Parathyroid adenoma (tissue), 2 donors: ENCODE results near the gene TPD52L1.

ENCODE experiments used
- H2AFZ ChIP-seq: fragments of 300-600 bp; sonication (generic); one replicate; pipeline ENCODE4 v1.7.0; 2017; ENCODE audit warnings: antibody characterized with exemption, mild to moderate bottlenecking
- H3K27ac ChIP-seq: fragments of 300-600 bp; sonication (generic); one replicate; pipeline ENCODE4 v1.7.0; 2017
- H3K27me3 ChIP-seq: fragments of 300-600 bp; sonication (generic); one replicate; pipeline ENCODE4 v1.7.0; 2017; ENCODE audit warnings: low read length; ENCODE audit not compliant: control insufficient read depth, insufficient read depth
- H3K36me3 ChIP-seq: fragments of 300-600 bp; sonication (generic); one replicate; pipeline ENCODE4 v1.7.0; 2017; ENCODE audit warnings: low read length; ENCODE audit not compliant: control insufficient read depth, insufficient read depth
- H3K4me1 ChIP-seq: fragments of 300-600 bp; sonication (generic); one replicate; pipeline ENCODE4 v1.7.0; 2017; ENCODE audit warnings: control low read depth
- H3K4me2 ChIP-seq: fragments of 300-600 bp; sonication (generic); one replicate; pipeline ENCODE4 v1.7.0; 2017; ENCODE audit warnings: low read length
- H3K4me3 ChIP-seq: fragments of 300-600 bp; sonication (generic); one replicate; pipeline ENCODE4 v1.7.0; 2017; ENCODE audit warnings: low read depth, low read length
- H3K79me2 ChIP-seq: fragments of 300-600 bp; sonication (generic); one replicate; pipeline ENCODE4 v1.7.0; 2017; ENCODE audit warnings: control low read depth
- H3K9ac ChIP-seq: fragments of 300-600 bp; sonication (generic); one replicate; pipeline ENCODE4 v1.7.0; 2017; ENCODE audit warnings: mild to moderate bottlenecking
- H3K9me3 ChIP-seq: fragments of 300-600 bp; sonication (generic); one replicate; pipeline ENCODE4 v1.7.0; 2017; ENCODE audit warnings: low read length; ENCODE audit not compliant: control insufficient read depth
- TF ChIP-seq, protein P1 (sequence below): fragments of 300-600 bp; sonication (generic); IDR thresholded peaks from one replicate; pipeline ENCODE4 v1.7.0; 2017; ENCODE audit warnings: antibody characterized with exemption, mild to moderate bottlenecking
- donor health status: primary hyperparathyroidism.

Gene TPD52L1

DNA sequence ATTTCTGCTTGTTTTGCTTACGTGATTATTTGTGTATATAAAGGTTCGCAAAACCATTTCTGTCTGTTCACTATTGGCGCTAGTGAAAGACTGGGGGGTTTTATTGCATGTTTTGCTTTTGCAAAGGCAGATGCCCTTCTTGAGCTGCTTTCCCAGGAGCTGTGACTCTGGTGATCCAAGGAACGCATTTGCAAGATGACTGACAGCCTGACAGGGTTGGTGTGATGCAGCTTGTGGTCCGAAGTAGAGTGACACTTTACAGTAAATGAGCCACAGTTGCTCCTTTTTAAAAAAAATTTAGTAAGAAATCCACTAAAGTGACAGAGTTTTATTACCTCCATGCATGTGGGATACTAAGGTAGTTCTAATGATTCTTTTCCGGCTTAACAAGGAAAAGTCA, 73.7 kb downstream of the TPD52L1 start:
- H3K27me3 ChIP-seq: no peaks in the 10 kb centered on the region
- peaks cover 6% of the 10 kb centered on the region for H3K4me1 ChIP-seq
- H3K9me3 ChIP-seq: no peaks in the 10 kb centered on the region
- no peak overlapping the region for H3K27ac ChIP-seq
- H3K9ac ChIP-seq: no peak overlapping the region
- no peaks in the 10 kb centered on the region for H3K36me3 ChIP-seq
- H3K79me2 ChIP-seq: no peaks in the 10 kb centered on the region
- H3K4me2 ChIP-seq: no peak overlapping the region
- no peak overlapping the region for H3K4me3 ChIP-seq
- TF ChIP-seq, protein P1, sequence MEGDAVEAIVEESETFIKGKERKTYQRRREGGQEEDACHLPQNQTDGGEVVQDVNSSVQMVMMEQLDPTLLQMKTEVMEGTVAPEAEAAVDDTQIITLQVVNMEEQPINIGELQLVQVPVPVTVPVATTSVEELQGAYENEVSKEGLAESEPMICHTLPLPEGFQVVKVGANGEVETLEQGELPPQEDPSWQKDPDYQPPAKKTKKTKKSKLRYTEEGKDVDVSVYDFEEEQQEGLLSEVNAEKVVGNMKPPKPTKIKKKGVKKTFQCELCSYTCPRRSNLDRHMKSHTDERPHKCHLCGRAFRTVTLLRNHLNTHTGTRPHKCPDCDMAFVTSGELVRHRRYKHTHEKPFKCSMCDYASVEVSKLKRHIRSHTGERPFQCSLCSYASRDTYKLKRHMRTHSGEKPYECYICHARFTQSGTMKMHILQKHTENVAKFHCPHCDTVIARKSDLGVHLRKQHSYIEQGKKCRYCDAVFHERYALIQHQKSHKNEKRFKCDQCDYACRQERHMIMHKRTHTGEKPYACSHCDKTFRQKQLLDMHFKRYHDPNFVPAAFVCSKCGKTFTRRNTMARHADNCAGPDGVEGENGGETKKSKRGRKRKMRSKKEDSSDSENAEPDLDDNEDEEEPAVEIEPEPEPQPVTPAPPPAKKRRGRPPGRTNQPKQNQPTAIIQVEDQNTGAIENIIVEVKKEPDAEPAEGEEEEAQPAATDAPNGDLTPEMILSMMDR: no peak
- no peak overlapping the region for H2AFZ ChIP-seq

DNA sequence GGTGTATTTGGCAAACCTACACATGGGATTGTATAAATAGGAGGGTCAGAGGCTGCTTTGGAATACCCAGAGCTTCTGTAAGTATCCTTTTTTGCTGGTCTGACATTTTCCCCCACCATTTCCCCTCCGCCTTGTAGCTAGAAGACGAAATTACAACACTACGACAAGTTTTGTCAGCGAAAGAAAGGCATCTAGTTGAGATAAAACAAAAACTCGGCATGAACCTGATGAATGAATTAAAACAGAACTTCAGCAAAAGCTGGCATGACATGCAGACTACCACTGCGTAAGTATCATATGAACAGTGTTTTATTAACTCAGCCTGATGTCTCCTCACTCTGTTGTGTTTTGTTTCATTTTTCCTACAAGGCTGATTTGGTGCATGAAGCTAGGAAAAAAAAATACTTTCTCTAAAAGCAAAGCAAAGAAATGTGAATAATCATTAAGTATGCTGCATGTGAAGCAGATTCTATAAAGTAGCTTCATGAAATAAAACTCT, 75.5 kb downstream of the TPD52L1 start:
- Histone ChIP-seq H3K9me3 (no peaks in the 10 kb centered on the region), H3K4me2 (no peak overlapping the region), H3K4me3 (no peak overlapping the region), H3K27ac (no peak overlapping the region), H3K9ac (no peak overlapping the region), H3K79me2 (no peaks in the 10 kb centered on the region), H3K36me3 (no peaks in the 10 kb centered on the region), H3K27me3 (no peaks in the 10 kb centered on the region), H3K4me1 (peaks cover 3% of the 10 kb centered on the region), H2AFZ (peak overlapping the region; percentile 8)
- TF ChIP-seq, protein P1: no peak

DNA sequence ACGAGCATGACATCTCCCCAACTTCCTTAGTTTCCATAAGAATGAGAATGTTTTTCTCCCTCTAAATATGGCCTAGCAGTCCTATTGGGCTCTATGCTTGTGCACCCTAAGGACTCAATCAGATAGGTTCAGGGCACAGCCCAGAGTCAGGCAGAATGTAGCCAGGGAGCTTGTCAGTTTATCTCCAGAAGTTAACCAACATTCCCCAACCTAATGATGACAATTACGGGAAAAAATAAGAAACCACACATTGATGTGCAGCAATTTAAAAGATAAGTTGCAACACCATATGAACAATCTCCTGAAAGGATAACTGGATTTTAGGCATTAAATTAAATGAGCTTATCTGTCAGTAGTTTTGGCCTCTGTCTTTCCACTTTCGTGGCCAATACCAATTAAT, 77.1 kb downstream of the TPD52L1 start:
- Histone ChIP-seq H3K9ac (no peak overlapping the region), H3K79me2 (no peaks in the 10 kb centered on the region), H3K9me3 (no peaks in the 10 kb centered on the region), H3K27me3 (no peaks in the 10 kb centered on the region), H3K4me2 (no peak overlapping the region), H2AFZ (no peak overlapping the region), H3K36me3 (no peaks in the 10 kb centered on the region), H3K4me1 (no peaks in the 10 kb centered on the region), H3K4me3 (no peak overlapping the region), H3K27ac (no peak overlapping the region)
- TF ChIP-seq, protein P1: no peak

DNA sequence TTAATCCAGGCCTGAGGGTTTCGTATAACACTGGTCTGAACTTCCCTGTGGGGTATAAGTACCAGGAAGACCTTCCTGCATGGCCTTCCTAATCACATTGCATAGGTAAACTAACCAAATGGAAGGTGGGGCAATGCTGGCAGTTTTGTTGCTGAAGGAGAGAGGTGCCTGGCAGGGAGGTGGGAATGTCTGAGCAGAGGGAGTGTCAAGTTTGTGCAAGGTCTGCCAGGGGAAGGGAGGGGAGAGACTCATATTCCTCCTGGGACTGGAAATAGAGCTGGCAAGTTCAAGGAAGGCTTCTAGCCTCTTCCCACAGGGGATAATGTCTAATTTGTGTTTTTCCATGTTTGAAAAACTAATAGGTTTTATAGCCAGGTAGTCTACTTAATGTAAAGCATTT, 77.6 kb downstream of the TPD52L1 start:
- H3K79me2 ChIP-seq: no peaks in the 10 kb centered on the region

More for the DNA sequence above, 77.6 kb downstream of the TPD52L1 start:
- Histone ChIP-seq H3K9me3 (no peaks in the 10 kb centered on the region), H3K4me1 (no peaks in the 10 kb centered on the region), H3K36me3 (no peaks in the 10 kb centered on the region), H3K27me3 (no peaks in the 10 kb centered on the region), H3K27ac (no peak overlapping the region), H2AFZ (no peak overlapping the region), H3K4me2 (no peak overlapping the region), H3K9ac (no peak overlapping the region), H3K4me3 (no peak overlapping the region)
- TF ChIP-seq, protein P1: no peak
